ENCODE data around the gene AXIN2. TPM values are rescaled to one million over a fixed set of nuclear protein-coding genes. Genes with fewer than 3 reads are reported as not detected.
"Not testable (repeated sequence)": the region's sequence is repeated elsewhere in the genome, so short reads cannot be mapped to it uniquely, and the experiment has no call there.

The AXIN2 gene
- total RNA-seq, 1 donor from 2014 or later: 17.9 TPM

GRCh38 chr17:65487161-65487560 lies 74.3 kb downstream of the AXIN2 start:
- TF ChIP-seq POLR2A (IDR thresholded peaks at IDR 0.05) (no peak), POLR2AphosphoS5 (IDR thresholded peaks at IDR 0.05; ENCODE audit: insufficient read depth in 1 of 2, low read depth in 1 of 2) (no peak)
- TF ChIP-seq, protein P1, sequence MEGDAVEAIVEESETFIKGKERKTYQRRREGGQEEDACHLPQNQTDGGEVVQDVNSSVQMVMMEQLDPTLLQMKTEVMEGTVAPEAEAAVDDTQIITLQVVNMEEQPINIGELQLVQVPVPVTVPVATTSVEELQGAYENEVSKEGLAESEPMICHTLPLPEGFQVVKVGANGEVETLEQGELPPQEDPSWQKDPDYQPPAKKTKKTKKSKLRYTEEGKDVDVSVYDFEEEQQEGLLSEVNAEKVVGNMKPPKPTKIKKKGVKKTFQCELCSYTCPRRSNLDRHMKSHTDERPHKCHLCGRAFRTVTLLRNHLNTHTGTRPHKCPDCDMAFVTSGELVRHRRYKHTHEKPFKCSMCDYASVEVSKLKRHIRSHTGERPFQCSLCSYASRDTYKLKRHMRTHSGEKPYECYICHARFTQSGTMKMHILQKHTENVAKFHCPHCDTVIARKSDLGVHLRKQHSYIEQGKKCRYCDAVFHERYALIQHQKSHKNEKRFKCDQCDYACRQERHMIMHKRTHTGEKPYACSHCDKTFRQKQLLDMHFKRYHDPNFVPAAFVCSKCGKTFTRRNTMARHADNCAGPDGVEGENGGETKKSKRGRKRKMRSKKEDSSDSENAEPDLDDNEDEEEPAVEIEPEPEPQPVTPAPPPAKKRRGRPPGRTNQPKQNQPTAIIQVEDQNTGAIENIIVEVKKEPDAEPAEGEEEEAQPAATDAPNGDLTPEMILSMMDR (IDR thresholded peaks at IDR 0.05): no peak
- Histone ChIP-seq H3K36me3 (no peaks in the 10 kb centered on the region), H3K4me1 (no peaks in the 10 kb centered on the region), H3K9me3 (no peaks in the 10 kb centered on the region), H3K27ac (no peak overlapping the region), H3K27me3 (no peaks in the 10 kb centered on the region), H3K4me3 (no peak overlapping the region)
- DNase-seq (ENCODE audit: extremely low spot score in 2 of 2): no peak
- intact Hi-C loops (cut with DNase I): no loop called here

DNA sequence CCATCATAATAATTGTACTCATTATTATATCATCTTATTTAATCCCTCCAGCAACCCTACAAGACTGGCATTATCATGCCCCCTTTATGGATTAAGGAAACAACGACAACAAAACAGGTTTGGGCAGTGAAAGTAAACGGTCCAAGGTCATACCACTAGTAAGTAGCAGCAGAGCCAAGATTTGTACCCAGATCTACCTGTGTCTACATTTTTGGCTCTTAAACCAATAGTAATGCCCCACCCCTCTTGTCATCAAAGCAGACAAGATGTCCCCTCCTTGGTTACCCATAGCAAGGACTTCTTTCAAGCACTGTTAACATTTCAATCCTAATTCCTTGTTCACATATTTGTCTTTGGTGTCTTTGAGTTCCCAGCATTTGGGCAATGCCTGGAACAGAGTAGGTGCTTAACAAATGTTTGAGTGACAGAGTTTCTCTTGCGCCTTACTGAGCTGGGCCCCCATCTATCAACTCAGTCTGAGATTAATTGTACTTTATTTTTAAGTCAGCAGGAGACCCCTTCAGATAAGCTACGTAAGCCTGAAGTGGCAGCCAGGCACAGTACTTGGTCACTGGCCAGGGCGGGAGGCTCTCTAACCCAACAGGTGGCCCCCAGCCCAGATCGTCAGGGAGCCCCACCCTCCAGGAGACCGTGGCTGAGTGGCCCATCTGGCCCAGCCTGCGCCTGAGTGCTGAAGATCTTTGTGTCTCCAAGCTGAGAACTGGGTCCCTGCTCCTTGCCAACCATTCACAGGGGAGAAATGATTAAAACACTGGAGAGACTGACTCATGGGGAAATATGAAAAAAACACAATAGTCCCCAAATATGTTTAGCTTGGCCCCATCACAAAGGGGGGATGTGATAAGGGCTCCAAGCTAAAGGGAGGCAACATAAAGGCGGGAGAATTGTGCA lies 75.8 kb downstream of the AXIN2 start:
- Histone ChIP-seq H3K4me1 (no peaks in the 10 kb centered on the region), H3K27ac (no peak overlapping the region), H3K36me3 (no peaks in the 10 kb centered on the region), H3K9me3 (no peaks in the 10 kb centered on the region), H3K27me3 (no peaks in the 10 kb centered on the region), H3K4me3 (no peak overlapping the region)
- intact Hi-C loops (cut with DNase I): no loop called here
- DNase-seq (ENCODE audit: extremely low spot score in 2 of 2): no peak
- no peak for TF ChIP-seq POLR2A (IDR thresholded peaks at IDR 0.05)
- TF ChIP-seq POLR2AphosphoS5 (IDR thresholded peaks at IDR 0.05; ENCODE audit: insufficient read depth in 1 of 2, low read depth in 1 of 2): no peak
- TF ChIP-seq, protein P1 (IDR thresholded peaks at IDR 0.05): no peak

DNA sequence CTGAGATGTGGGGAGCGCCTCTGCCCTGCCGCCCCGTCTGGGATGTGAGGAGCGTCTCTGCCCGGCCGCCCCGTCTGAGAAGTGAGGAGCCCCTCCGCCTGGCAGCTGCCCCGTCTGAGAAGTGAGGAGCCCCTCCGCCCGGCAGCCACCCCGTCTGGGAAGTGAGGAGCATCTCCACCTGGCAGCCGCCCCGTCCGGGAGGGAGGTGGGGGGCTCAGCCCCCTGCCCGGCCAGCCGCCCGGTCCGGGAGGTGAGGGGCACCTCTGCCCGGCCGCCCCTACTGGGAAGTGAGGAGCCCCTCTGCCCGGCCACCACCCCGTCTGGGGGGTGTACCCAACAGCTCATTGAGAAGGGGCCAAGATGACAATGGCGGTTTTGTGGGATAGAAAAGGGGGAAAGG lies 77.0 kb downstream of the AXIN2 start:
- intact Hi-C loops (cut with DNase I); H3K9me3 ChIP-seq; H3K27me3 ChIP-seq; H3K4me1 ChIP-seq; H3K27ac ChIP-seq; H3K36me3 ChIP-seq; H3K4me3 ChIP-seq; DNase-seq (ENCODE audit: extremely low spot score in 2 of 2): not testable (repeated sequence)

GRCh38 chr17:65483438-65483837 lies 78.0 kb downstream of the AXIN2 start:
- H3K9me3 ChIP-seq: no peaks in the 10 kb centered on the region
- TF ChIP-seq POLR2AphosphoS5 (IDR thresholded peaks at IDR 0.05; ENCODE audit: insufficient read depth in 1 of 2, low read depth in 1 of 2): no peak
- no peak for TF ChIP-seq POLR2A (IDR thresholded peaks at IDR 0.05)
- TF ChIP-seq, protein P1 (IDR thresholded peaks at IDR 0.05): no peak
- no peak overlapping the region for H3K4me3 ChIP-seq
- H3K27me3 ChIP-seq: no peaks in the 10 kb centered on the region
- no peak for DNase-seq (ENCODE audit: extremely low spot score in 2 of 2)
- no peaks in the 10 kb centered on the region for H3K36me3 ChIP-seq
- intact Hi-C loops (cut with DNase I): no loop called here
- H3K4me1 ChIP-seq: no peaks in the 10 kb centered on the region
- H3K27ac ChIP-seq: no peak overlapping the region

DNA sequence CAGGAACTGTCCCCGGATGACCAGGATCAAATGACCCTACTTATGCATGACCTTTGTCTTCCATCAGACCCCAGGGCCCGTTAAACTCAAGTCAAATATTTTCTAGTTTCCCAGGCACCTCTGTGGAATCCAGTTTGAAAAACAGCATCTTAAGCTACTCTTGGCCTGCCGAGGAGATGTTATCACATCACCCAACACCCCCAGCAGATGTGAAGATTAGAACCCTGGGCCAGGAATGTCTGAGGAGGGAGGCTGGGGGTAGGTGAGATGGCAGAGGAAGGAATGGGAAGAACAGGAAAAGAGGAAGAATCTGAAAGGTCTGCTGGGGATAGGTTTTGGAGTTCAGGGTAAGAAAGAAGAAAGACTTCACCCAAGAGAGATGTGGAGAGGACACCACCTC lies 79.2 kb downstream of the AXIN2 start:
- Histone ChIP-seq H3K4me1 (no peaks in the 10 kb centered on the region), H3K36me3 (no peaks in the 10 kb centered on the region)

More for the DNA sequence above, 79.2 kb downstream of the AXIN2 start:
- no peak overlapping the region for H3K4me3 ChIP-seq
- no peak overlapping the region for H3K27ac ChIP-seq
- H3K9me3 ChIP-seq: no peaks in the 10 kb centered on the region
- no peak for TF ChIP-seq POLR2A (IDR thresholded peaks at IDR 0.05)
- TF ChIP-seq, protein P1 (IDR thresholded peaks at IDR 0.05): no peak
- TF ChIP-seq POLR2AphosphoS5 (IDR thresholded peaks at IDR 0.05; ENCODE audit: insufficient read depth in 1 of 2, low read depth in 1 of 2): no peak
- DNase-seq (ENCODE audit: extremely low spot score in 2 of 2): no peak
- no peaks in the 10 kb centered on the region for H3K27me3 ChIP-seq
- intact Hi-C loops (cut with DNase I): no loop called here

Measured in vagina (tissue), 2 donors.